Upper lobe of left lung (tissue), 6 donors: ENCODE data around the gene TSPAN31. TPM values are rescaled to one million over a fixed set of nuclear protein-coding genes. Genes with fewer than 3 reads are reported as not detected.

Experiments used
- ATAC-seq, 2 donors: fragments of 200-7000 bp; cut with Tn5 transposase; one replicate each; pipeline ENCODE4 v1.9.1; 2022; ENCODE audit warnings: mild to moderate bottlenecking in 2 of 2, moderate library complexity in 2 of 2; ENCODE audit not compliant: low FRiP score in 2 of 2
- DNase-seq, 2 donors: peaks; one replicate each; pipeline ENCODE4 v3.0.0-alpha.2; 2019 to 2020
- H3K27ac ChIP-seq, 4 donors: fragments of 200-600 bp; sonication (generic); one replicate each; pipeline ENCODE4 v1.5.1; 2016 to 2019
- H3K27me3 ChIP-seq, 4 donors: fragments of 200-600 bp; sonication (generic); one replicate each; pipeline ENCODE4 v1.5.1; 2017 to 2019
- H3K36me3 ChIP-seq, 4 donors: fragments of 200-600 bp; sonication (generic); one replicate each; pipeline ENCODE4 v1.5.1; 2016 to 2019
- H3K4me1 ChIP-seq, 4 donors: fragments of 200-600 bp; sonication (generic); one replicate each; pipeline ENCODE4 v1.5.1; 2018 to 2019
- H3K4me3 ChIP-seq, 4 donors: fragments of 200-600 bp; sonication (generic); one replicate each; pipeline ENCODE4 v1.5.1; 2017 to 2019; ENCODE audit warnings: mild to moderate bottlenecking in 2 of 4, moderate library complexity in 1 of 4
- H3K9me3 ChIP-seq, 4 donors: fragments of 200-600 bp; sonication (generic); one replicate each; pipeline ENCODE4 v1.5.1; 2018 to 2019
- CTCF ChIP-seq, 6 experiments: fragments of 450-650 bp in 4 of 6; fragments of 200-600 bp in 2 of 6; sonication (generic) in 2 of 6; IDR thresholded peaks; one replicate each; pipeline ENCODE4 v1.5.1; 2016 to 2019; ENCODE audit warnings: antibody characterized with exemption in 6 of 6
- EP300 ChIP-seq, 4 donors: sonication (generic); formaldehyde crosslinking; IDR thresholded peaks; one replicate each; pipeline ENCODE4 v1.5.1; 2017; ENCODE audit warnings: antibody characterized with exemption in 4 of 4, control low read depth in 2 of 4
- POLR2A ChIP-seq, 4 donors: fragments of 450-650 bp; IDR thresholded peaks; one replicate each; pipeline ENCODE4 v1.5.1; 2016 to 2017; ENCODE audit warnings: antibody characterized with exemption in 4 of 4, mild to moderate bottlenecking in 2 of 4
- POLR2AphosphoS5 ChIP-seq, 2 donors: sonication (generic); formaldehyde crosslinking; IDR thresholded peaks; one replicate each; pipeline ENCODE4 v1.5.1; 2017; ENCODE audit warnings: antibody characterized with exemption in 2 of 2
- WGBS, 2 donors: methylation state at CpG; one replicate each; pipeline ENCODE4 v1.1.5; 2017 to 2018; 5-methylcytosine and 5-hydroxymethylcytosine counted together
- total RNA-seq, 6 donors: library from RNA; depleted of rRNA in 4 of 6; stranded (reverse); fragments of >200 nt in 4 of 6; gene quantifications; one replicate each; pipeline versions ENCODE4 v1.1.0 to v1.2.1, GENCODE V29; 2016 to 2021
- donor health status: DM: no; HTN: no; CAD: no; lungs with moderate emphysema.
- donor health status: DM: no; HTN: yes; CAD: no; lungs with severe emphysema.

TSPAN31 gene
- total RNA-seq, 6 donors from 2014 or later: 16.8 to 54.6 (median 37.3) TPM

- TF ChIP-seq CTCF (IDR thresholded peaks at IDR 0.05) (no peak), POLR2AphosphoS5 (IDR thresholded peaks at IDR 0.05) (no peak), EP300 (IDR thresholded peaks at IDR 0.05) (no peak), POLR2A (IDR thresholded peaks at IDR 0.05) (no peak)
- H3K27ac ChIP-seq: no peak overlapping the region
- peaks cover 0 to 16% (median 12%) of the 10 kb centered on the region in 4 donors for H3K36me3 ChIP-seq
- no peak overlapping the region for H3K4me3 ChIP-seq
- no peak for ATAC-seq
- no peaks in the 10 kb centered on the region for H3K9me3 ChIP-seq
- peaks cover 0 to 24% (median 19%) of the 10 kb centered on the region in 4 donors for H3K27me3 ChIP-seq
- DNase-seq: no peak
- 87 to 92% methylated on average over 2 of the region's 2 CpGs for WGBS, 2 donors
- peaks cover 26 to 34% (median 31%) of the 10 kb centered on the region in 4 donors for H3K4me1 ChIP-seq
Observed at GRCh38 chr12:57762463-57762862, 17.6 kb downstream of the TSPAN31 start.

DNA sequence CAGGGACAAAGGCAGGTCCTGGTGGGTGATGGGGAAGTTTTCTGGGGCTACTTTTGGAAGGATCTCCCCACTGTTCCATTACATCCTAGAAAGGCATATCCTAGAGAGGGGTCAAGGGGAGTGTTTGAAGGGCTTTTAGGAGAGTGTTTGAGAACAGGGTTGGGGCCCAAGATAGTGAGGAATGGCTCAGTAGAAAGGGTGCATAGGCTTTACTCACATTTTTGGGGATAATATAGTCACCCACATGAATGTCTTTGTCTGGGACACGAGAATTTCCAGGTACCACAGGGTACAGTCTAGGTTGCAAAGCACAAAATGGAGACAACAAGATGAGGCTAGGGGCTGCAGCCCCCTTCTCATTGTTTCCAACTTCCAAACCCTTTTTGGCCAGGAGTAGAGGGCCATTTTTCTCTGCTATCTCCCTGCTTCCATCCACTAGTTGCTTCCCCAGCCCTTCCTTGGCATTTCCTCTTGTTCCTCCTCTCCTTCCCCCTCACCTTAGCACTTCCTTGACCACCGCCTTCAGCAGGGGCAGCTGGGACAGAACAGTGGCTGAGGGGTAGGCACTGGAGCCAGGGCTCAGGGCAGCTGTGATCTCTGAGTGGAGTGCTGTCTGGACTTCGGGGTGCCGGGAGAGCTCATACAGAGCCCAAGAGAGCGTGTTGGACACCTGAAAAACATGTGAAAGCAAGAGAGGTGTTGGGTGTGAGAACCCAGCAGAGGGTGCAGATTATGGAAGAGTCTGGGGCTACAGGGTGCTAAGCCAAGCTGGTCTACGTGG is 19.2 kb downstream of the TSPAN31 start:
- Histone ChIP-seq H3K9me3 (no peaks in the 10 kb centered on the region), H3K27me3 (peaks cover 0 to 24% (median 19%) of the 10 kb centered on the region in 4 donors), H3K4me1 (peaks cover 26 to 34% (median 31%) of the 10 kb centered on the region in 4 donors), H3K27ac (no peak overlapping the region), H3K4me3 (peak overlapping the region in 3 of 4 donors; percentile 42 to 56 (median 51)), H3K36me3 (peaks cover 0 to 8% (median 3%) of the 10 kb centered on the region in 4 donors)
- WGBS, 2 donors: 65 to 80% methylated on average over 6 of the region's 6 CpGs
- TF ChIP-seq EP300 (IDR thresholded peaks at IDR 0.05) (no peak), CTCF (IDR thresholded peaks at IDR 0.05) (no peak), POLR2AphosphoS5 (IDR thresholded peaks at IDR 0.05) (no peak), POLR2A (IDR thresholded peaks at IDR 0.05) (no peak)
- no peak for DNase-seq
- ATAC-seq: no peak

DNA sequence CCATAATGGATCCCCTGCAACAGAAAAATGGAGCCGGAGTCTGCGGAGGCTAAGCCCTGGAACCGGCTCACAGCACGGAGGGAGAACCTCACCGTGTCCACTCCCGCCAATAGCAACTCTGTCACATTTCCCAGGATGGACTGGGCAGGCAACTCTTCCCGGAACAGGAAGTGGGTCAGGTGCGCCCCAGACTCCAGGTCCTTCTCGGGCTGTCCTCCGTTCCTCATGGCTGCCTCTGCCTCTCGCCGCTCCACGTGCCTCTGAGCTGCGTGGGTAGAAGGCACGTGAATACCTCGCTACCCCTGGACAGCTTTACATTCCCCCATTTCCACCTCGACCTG is 19.8 kb downstream of the TSPAN31 start:
- Histone ChIP-seq H3K36me3 (peaks cover 0 to 10% (median 5%) of the 10 kb centered on the region in 4 donors), H3K9me3 (no peaks in the 10 kb centered on the region), H3K4me3 (peak overlapping the region in 3 of 4 donors; percentile 42 to 56 (median 51)), H3K27me3 (peaks cover 0 to 24% (median 19%) of the 10 kb centered on the region in 4 donors), H3K4me1 (peaks cover 26 to 34% (median 31%) of the 10 kb centered on the region in 4 donors), H3K27ac (no peak overlapping the region)
- 15 to 25% methylated on average over 8 to 16 of the region's 17 CpGs for WGBS, 2 donors
- DNase-seq (peak in 1 of 2 donors; percentile 52), ATAC-seq (peak; percentile 1 to 48)
- TF ChIP-seq CTCF (IDR thresholded peaks at IDR 0.05): no peak
- no peak for TF ChIP-seq POLR2AphosphoS5 (IDR thresholded peaks at IDR 0.05)
- no peak for TF ChIP-seq POLR2A (IDR thresholded peaks at IDR 0.05)
- TF ChIP-seq EP300 (IDR thresholded peaks at IDR 0.05): no peak

GRCh38 chr12:57765003-57765697 is 20.3 kb downstream of the TSPAN31 start:
- ATAC-seq: peak; percentile 26 to 65
- Histone ChIP-seq H3K27ac (no peak overlapping the region), H3K27me3 (peaks cover 0 to 24% (median 19%) of the 10 kb centered on the region in 4 donors), H3K4me3 (peak overlapping the region in 3 of 4 donors; percentile 42 to 56 (median 51)), H3K36me3 (peaks cover 0 to 13% (median 5%) of the 10 kb centered on the region in 4 donors), H3K9me3 (no peaks in the 10 kb centered on the region), H3K4me1 (peaks cover 26 to 34% (median 31%) of the 10 kb centered on the region in 4 donors)
- WGBS, 2 donors: 0 to 1% methylated on average over 11 to 56 of the region's 60 CpGs
- peak in 4 of 6 experiments; percentile 14 to 33 (median 24) for TF ChIP-seq CTCF (IDR thresholded peaks at IDR 0.05)
- TF ChIP-seq POLR2AphosphoS5 (IDR thresholded peaks at IDR 0.05): no peak
- TF ChIP-seq EP300 (IDR thresholded peaks at IDR 0.05): no peak
- TF ChIP-seq POLR2A (IDR thresholded peaks at IDR 0.05): no peak
- peak; percentile 31 to 90 for DNase-seq
